HG02642 (cell line): Measurements from ENCODE around the gene TUBB4A.

Source experiments
- ATAC-seq: cut with Tn5 transposase; IDR thresholded peaks from one replicate; pipeline ENCODE4 v1.9.1; 2021; ENCODE audit warnings: mild to moderate bottlenecking; ENCODE audit not compliant: unreplicated experiment, poor library complexity

The TUBB4A gene

DNA sequence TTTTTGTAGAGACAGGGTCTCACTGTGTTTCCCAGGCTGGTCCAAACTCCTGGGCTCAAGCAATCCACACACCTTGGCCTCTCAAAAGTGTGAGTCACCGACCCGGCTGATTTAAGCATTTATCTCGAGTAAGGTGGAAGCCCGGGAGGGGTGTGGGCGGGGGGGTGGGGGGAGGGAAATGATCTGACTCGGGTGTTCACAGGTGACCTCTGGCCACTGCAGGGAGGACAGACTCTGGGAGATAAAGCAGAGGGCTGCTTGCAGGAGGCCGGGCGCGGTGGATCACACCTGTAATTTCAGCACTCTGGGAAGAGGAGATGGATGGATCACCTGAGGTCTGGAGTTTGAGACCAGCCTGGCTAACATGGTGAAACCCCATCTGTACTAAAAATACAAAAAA, 28.5 kb downstream of the TUBB4A start:
- ATAC-seq: no peak

GRCh38 chr19:6472713-6473112, 29.4 kb downstream of the TUBB4A start:
- ATAC-seq: no peak

DNA sequence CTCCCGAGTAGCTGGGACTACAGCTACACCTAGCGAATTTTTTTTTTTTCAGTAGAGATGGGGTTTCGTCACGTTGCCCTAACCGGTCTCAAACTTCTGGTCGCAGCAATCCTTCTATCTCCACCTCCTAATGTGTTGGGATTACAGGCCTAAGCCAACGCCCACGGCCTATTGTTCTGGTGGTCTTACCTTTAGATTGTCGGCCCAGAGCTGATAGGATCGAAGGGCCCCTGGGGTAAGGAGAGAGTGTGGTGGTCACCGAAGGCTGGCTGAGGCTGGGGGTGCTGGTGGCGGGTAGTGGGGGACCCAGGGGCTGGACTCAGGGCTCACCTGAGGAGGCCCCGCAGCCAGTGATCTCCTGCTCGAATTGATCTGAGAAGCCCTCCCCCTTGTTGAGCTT, 31.0 kb downstream of the TUBB4A start:
- no peak for ATAC-seq

GRCh38 chr19:6470173-6470572, 31.9 kb downstream of the TUBB4A start:
- no peak for ATAC-seq

- no peak for ATAC-seq
Measured at GRCh38 chr19:6467384-6467783, 34.7 kb downstream of the TUBB4A start.

DNA sequence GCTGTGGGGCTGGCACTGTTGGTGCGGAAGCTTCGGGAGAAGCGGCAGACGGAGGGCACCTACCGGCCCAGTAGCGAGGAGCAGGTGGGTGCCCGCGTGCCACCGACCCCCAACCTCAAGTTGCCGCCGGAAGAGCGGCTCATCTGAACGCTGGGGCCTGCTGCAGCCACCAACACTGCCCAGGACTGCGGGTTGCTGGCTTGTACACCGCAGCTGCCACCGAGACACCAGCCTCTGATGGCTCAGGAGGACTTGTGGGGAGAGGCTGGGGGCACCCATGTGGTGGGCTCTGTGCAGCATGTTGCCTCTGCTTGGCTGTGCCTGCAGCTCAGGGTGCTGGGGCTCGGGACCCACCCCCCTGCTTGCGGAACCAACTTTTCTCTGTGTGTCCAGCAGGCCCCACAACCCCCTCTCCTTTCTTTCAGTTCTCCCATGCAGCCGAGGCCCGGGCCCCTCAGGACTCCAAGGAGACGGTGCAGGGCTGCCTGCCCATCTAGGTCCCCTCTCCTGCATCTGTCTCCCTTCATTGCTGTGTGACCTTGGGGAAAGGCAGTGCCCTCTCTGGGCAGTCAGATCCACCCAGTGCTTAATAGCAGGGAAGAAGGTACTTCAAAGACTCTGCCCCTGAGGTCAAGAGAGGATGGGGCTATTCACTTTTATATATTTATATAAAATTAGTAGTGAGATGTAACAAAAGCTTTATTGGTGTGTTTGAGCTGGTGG, 35.4 kb downstream of the TUBB4A start:
- no peak for ATAC-seq

DNA sequence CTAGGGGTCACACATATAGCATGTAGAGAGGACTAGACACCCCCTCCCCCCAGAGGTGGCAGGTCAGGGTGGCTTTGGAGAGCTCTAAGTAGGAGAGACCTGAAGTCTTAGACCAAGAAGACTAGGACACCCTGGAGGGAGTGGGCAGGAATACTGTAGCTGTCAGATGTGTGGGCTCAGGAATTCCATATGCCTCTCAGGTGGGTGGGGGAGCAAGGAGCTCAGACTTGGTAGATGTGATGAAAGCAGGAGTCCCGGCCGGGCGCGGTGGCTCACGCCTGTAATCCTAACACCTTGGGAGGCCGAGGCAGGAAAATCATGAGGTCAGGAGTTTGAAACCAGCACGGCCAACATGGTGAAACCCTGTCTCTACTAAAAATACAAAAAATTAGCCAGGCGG, 36.4 kb downstream of the TUBB4A start:
- ATAC-seq: no peak

DNA sequence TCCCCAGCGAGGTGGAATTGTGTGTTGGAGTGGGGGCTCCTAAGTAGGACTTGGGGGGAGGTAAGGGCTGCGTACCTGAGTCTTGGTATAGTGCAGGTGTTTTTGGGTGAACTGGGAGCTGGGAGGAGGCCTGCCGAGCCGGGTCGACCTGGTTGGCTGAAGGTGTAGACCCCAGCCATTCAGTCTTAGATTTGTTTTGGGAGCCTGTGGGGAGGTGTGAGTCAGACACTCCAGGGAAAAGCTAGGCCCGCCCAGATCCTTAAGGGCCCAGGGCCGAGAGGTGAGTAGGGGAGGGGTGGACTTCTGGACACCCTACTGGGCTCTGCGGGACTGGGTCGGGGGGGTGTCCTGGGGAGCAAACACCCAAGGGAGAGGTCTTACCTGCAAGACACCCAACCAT, 37.1 kb downstream of the TUBB4A start:
- no peak for ATAC-seq

- ATAC-seq: no peak
Measured at GRCh38 chr19:6464070-6464873, 37.8 kb downstream of the TUBB4A start, which contains the start of gene CRB3. Gene CRB3, plus strand, starts transcription at chr19:6464271. Its CDS starts 431 bp downstream, at chr19:6464702.

DNA sequence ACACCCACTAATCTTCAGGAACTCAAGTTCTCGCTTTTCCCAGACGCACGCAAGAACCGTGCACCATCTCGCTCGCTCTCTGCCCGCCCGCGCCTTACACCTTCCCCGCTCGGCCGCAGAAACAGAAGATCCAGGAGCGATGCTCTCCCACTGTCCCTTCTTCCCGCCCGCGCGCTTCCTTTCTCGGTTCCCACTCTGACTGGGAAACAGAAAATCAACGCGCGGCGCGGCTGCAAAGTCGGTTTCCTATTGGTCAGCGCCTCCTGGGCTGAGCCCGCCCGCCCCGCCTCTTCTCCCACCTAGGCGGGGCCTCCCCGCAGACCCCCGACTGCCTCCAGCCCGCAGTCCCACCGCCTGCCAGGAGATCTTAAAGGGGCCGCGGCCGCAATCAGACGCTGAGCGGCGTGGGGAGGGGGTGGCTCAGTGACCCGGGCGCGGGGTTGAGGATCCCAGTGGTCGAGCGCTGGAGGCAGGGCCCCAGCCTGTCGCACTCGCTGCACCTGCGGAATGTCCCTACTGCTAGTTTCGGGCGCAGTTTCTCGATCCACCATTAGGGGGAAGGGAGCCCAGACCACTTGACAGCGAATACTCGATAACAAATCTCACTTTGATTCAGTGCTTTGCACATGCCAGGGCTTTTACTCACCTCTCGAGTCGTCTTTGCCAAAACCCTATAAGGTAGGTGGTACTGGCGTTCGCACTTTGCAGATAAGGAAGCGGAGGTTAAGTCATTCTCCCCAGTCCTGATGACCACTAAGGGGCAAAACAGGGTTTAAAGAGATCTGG, 41.8 kb downstream of the TUBB4A start:
- peak; percentile 83 for ATAC-seq

- peak; percentile 42 for ATAC-seq
Measured at GRCh38 chr19:6459262-6460098, 42.6 kb downstream of the TUBB4A start, which contains the start of gene SLC25A23. Gene SLC25A23, minus strand, starts transcription at chr19:6459792. Its CDS starts 164 bp downstream, at chr19:6459628.

GRCh38 chr19:6458695-6459261, 43.3 kb downstream of the TUBB4A start:
- no peak for ATAC-seq

DNA sequence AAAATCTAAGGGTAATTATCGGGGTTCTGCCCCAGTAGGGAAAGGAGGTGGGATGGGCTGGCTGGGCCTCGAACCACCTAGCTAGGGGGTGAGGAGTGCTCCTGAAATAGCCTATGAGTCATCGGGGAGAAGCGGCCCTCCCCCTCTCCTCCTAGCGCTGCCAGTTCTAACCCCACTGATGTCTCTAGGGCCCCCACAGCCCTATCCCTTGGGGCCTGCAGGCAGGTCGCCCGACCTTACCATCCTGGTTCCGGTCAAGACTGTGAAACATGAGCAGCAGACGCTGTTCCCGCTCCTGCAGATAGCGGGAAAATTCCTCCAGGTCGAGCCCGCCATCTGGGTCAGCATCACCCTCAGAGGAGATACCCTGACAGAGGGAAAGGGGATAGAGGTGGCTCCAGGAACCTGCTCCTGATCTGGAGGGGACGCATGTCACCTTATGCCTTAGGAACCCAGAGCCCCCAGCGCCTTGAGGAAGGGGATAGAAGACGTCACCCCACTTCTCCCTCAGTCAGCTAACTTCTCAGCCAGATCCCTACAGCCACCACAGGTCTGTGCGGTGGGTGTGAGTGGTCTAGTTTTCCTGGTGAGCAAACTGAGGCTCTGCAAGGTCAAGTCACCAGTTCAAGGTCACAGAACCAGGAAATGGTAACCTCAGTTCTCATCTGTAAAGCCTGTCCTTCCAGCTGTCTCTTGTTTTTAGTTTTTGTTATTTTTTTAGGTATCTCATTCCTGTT, 44.0 kb downstream of the TUBB4A start:
- ATAC-seq: no peak

- ATAC-seq: no peak
Measured at GRCh38 chr19:6455924-6456323, 46.2 kb downstream of the TUBB4A start.

DNA sequence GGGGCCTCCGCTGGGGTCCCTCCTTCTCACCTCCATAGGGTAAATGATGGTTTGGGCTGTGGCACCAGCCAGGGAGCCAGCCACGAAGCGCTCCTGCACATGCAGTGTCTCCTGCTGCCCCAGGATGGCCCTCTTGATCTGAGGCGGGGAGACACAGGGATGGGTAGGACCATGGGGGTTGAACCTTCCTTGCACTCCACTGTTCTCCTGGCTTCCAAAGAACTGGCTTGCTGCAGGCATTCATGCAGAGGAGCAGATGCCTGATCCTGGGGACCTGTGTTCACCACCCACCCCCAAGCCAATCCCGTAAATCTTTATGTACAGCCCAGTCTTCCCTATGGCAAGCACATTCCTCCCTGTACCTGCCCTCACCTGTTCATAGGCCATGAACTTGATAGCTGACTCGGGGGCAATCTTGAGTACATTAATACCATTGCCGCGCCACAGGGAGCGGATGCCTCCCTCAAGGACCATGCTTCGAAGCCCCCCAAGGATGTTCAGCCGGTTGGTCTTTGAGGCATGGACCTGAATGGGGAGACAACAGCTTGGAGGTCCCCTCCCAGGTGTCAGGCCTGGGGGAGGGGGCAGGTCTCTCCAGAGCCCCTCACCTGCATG, 48.1 kb downstream of the TUBB4A start:
- ATAC-seq: no peak

DNA sequence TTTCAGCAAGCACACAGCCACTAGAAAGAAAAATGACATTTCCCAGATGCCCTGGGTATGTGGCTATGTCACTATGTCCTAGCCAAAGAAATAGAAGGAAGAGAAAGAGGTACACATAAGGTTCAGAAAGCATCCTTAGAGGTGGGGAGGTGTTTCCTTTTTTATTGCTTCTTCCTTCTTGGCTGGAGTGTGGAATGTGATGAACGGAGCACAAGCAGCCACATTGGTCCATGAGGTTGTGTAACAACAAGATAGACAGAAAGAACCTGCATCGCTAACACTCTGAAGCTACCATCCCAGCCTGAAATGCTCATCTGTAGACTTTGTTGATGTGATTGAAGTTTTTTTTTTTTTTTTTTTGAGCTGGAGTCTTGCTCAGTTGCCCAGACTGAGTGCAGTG, 49.2 kb downstream of the TUBB4A start:
- no peak for ATAC-seq

DNA sequence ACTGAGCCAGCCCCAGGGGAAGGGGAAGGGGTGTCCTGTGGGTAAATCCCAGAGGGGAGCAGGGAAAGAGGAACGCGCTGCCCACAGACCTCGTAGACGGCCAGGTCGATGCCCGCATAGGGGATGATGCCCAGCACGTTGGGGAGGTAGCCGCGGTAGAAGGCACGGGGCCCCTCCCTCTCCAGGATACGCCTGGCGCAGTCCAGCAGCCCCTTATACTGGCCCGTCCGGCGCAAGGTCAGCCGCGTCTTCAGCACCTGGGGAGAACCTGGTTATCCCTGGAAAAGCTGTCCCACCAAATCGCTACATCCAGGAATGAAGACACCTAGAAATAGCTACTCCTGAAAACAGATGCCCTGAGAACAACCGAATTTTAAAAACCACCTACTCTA, 49.9 kb downstream of the TUBB4A start:
- ATAC-seq: no peak

GRCh38 chr19:6451583-6452222, 50.4 kb downstream of the TUBB4A start:
- ATAC-seq: no peak
